HCT116 (cell line): Measurements from ENCODE around the gene DMGDH. TPM values are rescaled to one million over a fixed set of nuclear protein-coding genes. Genes with fewer than 3 reads are reported as not detected.

ENCODE experiments used
- ATAC-seq: fragments of 200-7000 bp; cut with Tn5 transposase; 2 replicates; pipeline ENCODE4 v1.9.1; 2020; ENCODE audit warnings: mild to moderate bottlenecking, moderate library complexity
- BruUV-seq: library from RNA; stranded (reverse); fragments of 400-500 nt; replicated peaks from 2 replicates; lab custom pipeline; 2021; lab: Mats Ljungman, UMichigan
- CTCF ChIA-PET: fragments of 300-600 bp; sonication (Branson Sonifier 250); formaldehyde crosslinking; loops from one replicate; lab custom pipeline; 2021; ENCODE audit warnings: antibody characterized with exemption; lab: Charles Lee
- POLR2A ChIA-PET: fragments of 300-600, 350-600 bp; sonication (Branson Sonifier 250); formaldehyde crosslinking; loops from one replicate; lab custom pipeline; 2021; ENCODE audit warnings: antibody characterized with exemption; lab: Charles Lee
- RAD21 ChIA-PET, 2 experiments: fragments of 300-600 bp; sonication (Branson Sonifier 250); formaldehyde crosslinking; loops; one replicate each; lab custom pipeline; 2023; ENCODE audit warnings: low total read pairs in 2 of 2; ENCODE audit not compliant: uncharacterized antibody in 2 of 2, unreplicated experiment in 2 of 2, low non-redundant PET in 1 of 2; lab: Charles Lee
- DNase-seq: peaks from one replicate; pipeline ENCODE4 v3.0.0-alpha.2; 2010; ENCODE audit warnings: low read depth, low spot score
- H2AFZ ChIP-seq: fragments of 200-600 bp; shearing (Covaris generic), sonication (generic); 2 replicates; pipeline ENCODE4 v1.6.1; 2017; ENCODE audit warnings: low read depth, mixed run types, mixed read lengths, antibody characterized with exemption, low read length; ENCODE audit not compliant: poor library complexity, severe bottlenecking
- H3K27ac ChIP-seq: 2 replicates; pipeline ENCODE4 v1.5.1; 2012; ENCODE audit warnings: low read depth, low read length
- H3K27me3 ChIP-seq: fragments of 200-600 bp; sonication (generic); 2 replicates; pipeline ENCODE4 v1.6.1; 2016; ENCODE audit warnings: mixed run types, low read length, mixed read lengths; ENCODE audit not compliant: insufficient read depth
- H3K36me3 ChIP-seq, 2 experiments: fragments of 200-500 bp in 1 of 2; fragments of 200-600 bp in 1 of 2; sonication (Bioruptor generic) in 1 of 2; sonication (generic) in 1 of 2; 2 replicates each; pipeline versions ENCODE4 v1.5.1 to v1.6.1; 2014 to 2016; ENCODE audit warnings: low read length in 2 of 2, inconsistent platforms in 1 of 2, mixed read lengths in 1 of 2, mixed run types in 1 of 2; ENCODE audit not compliant: insufficient read depth in 2 of 2, control insufficient read depth in 1 of 2
- H3K4me1 ChIP-seq, 2 experiments: fragments of 200-600 bp in 1 of 2; sonication (generic) in 1 of 2; 2 replicates each; pipeline versions ENCODE4 v1.5.1 to v1.6.1; 2012 to 2017; ENCODE audit warnings: low read length in 2 of 2, inconsistent platforms in 1 of 2, mild to moderate bottlenecking in 1 of 2, mixed read lengths in 1 of 2, mixed run types in 1 of 2, moderate library complexity in 1 of 2; ENCODE audit not compliant: insufficient read depth in 2 of 2, control insufficient read depth in 1 of 2
- H3K4me2 ChIP-seq: fragments of 200-600 bp; sonication (generic); 2 replicates; pipeline ENCODE4 v1.6.1; 2017; ENCODE audit warnings: mixed run types, low read length, mixed read lengths
- H3K4me3 ChIP-seq, 2 experiments: fragments of 200-600 bp in 1 of 2; sonication (generic) in 1 of 2; replicated peaks in 1 of 2; 2 replicates each; pipeline ENCODE4 v1.5.1; 2011 to 2016; ENCODE audit warnings: low read length in 2 of 2, control low read depth in 1 of 2, low read depth in 1 of 2, mild to moderate bottlenecking in 1 of 2, mixed read lengths in 1 of 2, mixed run types in 1 of 2
- H3K79me2 ChIP-seq: fragments of 200-600 bp; sonication (generic); 2 replicates; pipeline ENCODE4 v1.6.1; 2017; ENCODE audit warnings: mild to moderate bottlenecking, mixed run types, low read length, moderate library complexity, mixed read lengths; ENCODE audit not compliant: insufficient read depth
- H3K9ac ChIP-seq: fragments of 200-600 bp; sonication (generic); 2 replicates; pipeline ENCODE4 v1.6.1; 2016; ENCODE audit warnings: low read length, mixed read lengths
- H3K9me2 ChIP-seq: fragments of 200-600 bp; sonication (generic), shearing (Covaris generic); 2 replicates; pipeline ENCODE4 v1.6.1; 2017; ENCODE audit warnings: mixed run types, mild to moderate bottlenecking, moderate library complexity; ENCODE audit not compliant: insufficient read depth
- H3K9me3 ChIP-seq, 2 experiments: fragments of 200-500 bp in 1 of 2; fragments of 200-600 bp in 1 of 2; sonication (Bioruptor generic) in 1 of 2; sonication (generic) in 1 of 2; 2 replicates each; pipeline ENCODE4 v1.6.1; 2014 to 2017; ENCODE audit warnings: low read length in 2 of 2, mixed read lengths in 2 of 2, inconsistent platforms in 1 of 2, low read depth in 1 of 2, mild to moderate bottlenecking in 1 of 2, mixed run types in 1 of 2, moderate library complexity in 1 of 2; ENCODE audit not compliant: control insufficient read depth in 1 of 2, insufficient read depth in 1 of 2
- H4K20me1 ChIP-seq: fragments of 200-600 bp; sonication (generic), shearing (Covaris generic); 2 replicates; pipeline ENCODE4 v1.6.1; 2017; ENCODE audit warnings: mixed run types, mild to moderate bottlenecking, moderate library complexity; ENCODE audit not compliant: insufficient read depth
- ATF3 ChIP-seq: IDR thresholded peaks from 2 replicates; pipeline ENCODE4 v1.6.1; 2012
- CBX3 ChIP-seq: IDR thresholded peaks from 2 replicates; pipeline ENCODE4 v1.6.1; 2012; ENCODE audit warnings: low read depth
- CEBPB ChIP-seq: IDR thresholded peaks from 2 replicates; pipeline ENCODE4 v1.6.1; 2012; ENCODE audit warnings: low read depth
- EGR1 ChIP-seq: IDR thresholded peaks from 2 replicates; pipeline ENCODE4 v1.6.1; 2012; ENCODE audit warnings: low read depth
- EZH2 ChIP-seq: fragments of 200-600 bp; sonication (generic); IDR thresholded peaks from 2 replicates; pipeline ENCODE4 v1.6.1; 2017; ENCODE audit warnings: antibody characterized with exemption, mixed run types
- EZH2phosphoT487 ChIP-seq: fragments of 200-600 bp; IDR thresholded peaks from 2 replicates; pipeline ENCODE4 v1.6.1; 2018; ENCODE audit warnings: antibody characterized with exemption, borderline replicate concordance
- FOSL1 ChIP-seq: IDR thresholded peaks from 2 replicates; pipeline ENCODE4 v1.6.1; 2012; ENCODE audit warnings: low read depth
- JUND ChIP-seq: IDR thresholded peaks from 2 replicates; pipeline ENCODE4 v1.6.1; 2012
- MAX ChIP-seq: IDR thresholded peaks from 2 replicates; pipeline ENCODE4 v1.6.1; 2012
- POLR2A ChIP-seq: IDR thresholded peaks from 2 replicates; pipeline ENCODE4 v1.7.0; 2011; ENCODE audit warnings: borderline replicate concordance; ENCODE audit not compliant: insufficient read depth, insufficient read length; ENCODE audit errors: extremely low read depth
- RAD21 ChIP-seq: IDR thresholded peaks from 2 replicates; pipeline ENCODE4 v1.6.1; 2012; ENCODE audit warnings: low read depth, mild to moderate bottlenecking
- REST ChIP-seq: IDR thresholded peaks from 2 replicates; pipeline ENCODE4 v1.6.1; 2012; ENCODE audit warnings: low read depth
- SRF ChIP-seq: IDR thresholded peaks from 2 replicates; pipeline ENCODE4 v1.6.1; 2012; ENCODE audit warnings: low read depth
- TCF7L2 ChIP-seq: IDR thresholded peaks from 2 replicates; pipeline ENCODE4 v1.7.0; 2011; ENCODE audit warnings: borderline replicate concordance, inconsistent platforms; ENCODE audit not compliant: insufficient read depth, insufficient read length; ENCODE audit errors: extremely low read depth
- ZBTB33 ChIP-seq: IDR thresholded peaks from 2 replicates; pipeline ENCODE4 v1.6.1; 2011; ENCODE audit warnings: mild to moderate bottlenecking, low read length, moderate library complexity; ENCODE audit not compliant: insufficient replicate concordance; ENCODE audit errors: extremely low read depth
- ZFX ChIP-seq: fragments of 450-650 bp; IDR thresholded peaks from 2 replicates; pipeline ENCODE4 v1.6.1; 2017
- ZNF274 ChIP-seq: fragments of 200-500 bp; sonication (Bioruptor generic); IDR thresholded peaks from 2 replicates; pipeline ENCODE4 v1.6.1; 2014; ENCODE audit warnings: mild to moderate bottlenecking, low read depth, low read length, inconsistent platforms
- intact Hi-C: fragments of 100-400 bp; cut with micrococcal nuclease; formaldehyde crosslinking; loops from 2 replicates; pipeline ENCODE4 v1.10.0; 2022
- total RNA-seq: library from RNA; stranded (reverse); gene quantifications from one replicate; pipeline ENCODE4 v1.2.1, GENCODE V29; 2021; ENCODE audit not compliant: unreplicated experiment

DMGDH gene
- total RNA-seq, 1 experiment from 2014 or later = 2.3 TPM

GRCh38 chr5:79086116-79086515 lies 16.6 kb upstream of the DMGDH start:
- no peaks in the 10 kb centered on the region for H3K9me3 ChIP-seq
- no peaks in the 10 kb centered on the region for H4K20me1 ChIP-seq
- H3K27ac ChIP-seq = no peak overlapping the region
- H3K4me3 ChIP-seq = no peak overlapping the region
- TF ChIP-seq EZH2phosphoT487 (no peak), ATF3 (no peak), CEBPB (no peak), ZBTB33 (no peak), FOSL1 (no peak), TCF7L2 (no peak), RAD21 (no peak), ZFX (no peak), MAX (no peak), CBX3 (no peak), SRF (no peak), POLR2A (no peak), JUND (no peak), ZNF274 (no peak), EZH2 (no peak), REST (no peak), EGR1 (no peak)
- POLR2A ChIA-PET = no interaction called here
- no peaks in the 10 kb centered on the region for H3K4me1 ChIP-seq
- DNase-seq (no peak), ATAC-seq (no peak)
- H3K9me2 ChIP-seq = no peaks in the 10 kb centered on the region
- no peak overlapping the region for H3K4me2 ChIP-seq
- RAD21 ChIA-PET = no interaction called here
- intact Hi-C loops = no loop called here
- CTCF ChIA-PET = no interaction called here
- H2AFZ ChIP-seq = no peak overlapping the region
- no peak overlapping the region for H3K9ac ChIP-seq
- no peaks in the 10 kb centered on the region for H3K79me2 ChIP-seq
- H3K27me3 ChIP-seq = no peaks in the 10 kb centered on the region
- no peaks in the 10 kb centered on the region for H3K36me3 ChIP-seq
- BruUV-seq = no TSS peak
